Fibroblast of skin of back (primary cell): Measurements from ENCODE around the gene CCDC85C.
A peak's percentile ranks its signal among the peaks of the same experiment; 100 is the strongest.

Source experiments
- DNase-seq: peaks from one replicate; pipeline ENCODE4 v3.0.0-alpha.2; 2013

Gene CCDC85C

DNA sequence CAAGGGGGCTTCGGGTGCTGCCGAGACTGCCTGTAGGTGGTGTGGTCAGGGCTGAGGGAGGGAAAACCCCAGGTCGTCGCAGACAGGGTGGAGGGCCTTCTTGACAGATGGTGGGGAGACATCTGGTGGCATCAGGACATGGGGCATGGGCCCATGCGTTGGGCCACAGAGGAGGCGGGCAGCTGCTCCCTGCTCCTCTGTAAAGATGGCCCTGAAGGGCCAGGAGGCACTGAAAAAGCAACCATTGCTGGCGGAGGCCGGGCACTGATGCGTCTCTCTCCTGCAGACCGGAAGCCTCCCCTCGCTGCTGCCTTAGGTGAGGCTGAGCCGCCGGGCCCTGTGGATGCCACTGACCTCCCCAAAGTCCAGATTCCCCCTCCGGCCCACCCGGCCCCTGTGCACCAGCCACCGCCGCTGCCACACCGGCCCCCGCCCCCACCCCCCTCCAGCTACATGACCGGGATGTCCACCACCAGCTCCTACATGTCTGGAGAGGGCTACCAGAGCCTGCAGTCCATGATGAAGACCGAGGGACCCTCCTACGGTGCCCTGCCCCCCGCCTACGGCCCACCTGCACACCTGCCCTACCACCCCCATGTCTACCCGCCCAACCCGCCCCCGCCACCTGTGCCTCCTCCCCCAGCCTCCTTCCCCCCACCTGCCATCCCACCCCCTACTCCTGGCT is 94.0 kb downstream of the CCDC85C start:
- DNase-seq: no peak

DNA sequence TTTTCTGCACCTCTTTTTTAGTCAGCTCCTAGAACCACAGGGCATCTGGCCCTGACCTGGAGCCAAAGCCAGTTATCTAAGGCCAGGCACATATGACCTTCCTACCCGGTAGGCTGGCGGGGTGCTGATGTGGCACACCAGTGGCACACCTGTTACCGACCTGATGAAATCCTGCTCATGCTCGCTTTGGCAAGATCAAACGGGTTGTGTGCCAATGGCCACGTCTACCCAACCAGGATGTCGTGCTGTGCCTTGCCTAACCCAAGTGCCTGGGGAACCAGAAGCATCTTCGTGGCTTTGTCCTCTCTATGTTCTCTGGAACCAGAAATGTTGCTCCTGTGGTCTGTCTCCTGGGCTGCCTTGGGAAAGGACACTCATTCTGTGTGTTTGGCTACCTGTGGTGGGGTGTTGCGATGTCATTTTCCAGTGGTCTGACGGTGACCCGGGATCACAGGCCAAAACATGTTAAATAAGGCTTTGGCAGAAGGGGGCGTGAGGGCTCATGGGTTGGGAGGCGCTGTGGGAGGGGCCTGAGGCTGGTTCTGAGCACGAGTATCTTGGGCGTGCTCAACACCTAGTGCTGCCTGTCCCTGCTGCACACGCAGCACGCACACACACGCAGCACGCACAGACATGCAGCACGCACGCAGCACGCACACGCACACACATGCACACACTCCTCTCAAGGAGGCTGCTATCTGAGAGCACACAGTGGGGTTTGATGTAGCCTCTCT is 94.9 kb downstream of the CCDC85C start:
- DNase-seq: no peak

DNA sequence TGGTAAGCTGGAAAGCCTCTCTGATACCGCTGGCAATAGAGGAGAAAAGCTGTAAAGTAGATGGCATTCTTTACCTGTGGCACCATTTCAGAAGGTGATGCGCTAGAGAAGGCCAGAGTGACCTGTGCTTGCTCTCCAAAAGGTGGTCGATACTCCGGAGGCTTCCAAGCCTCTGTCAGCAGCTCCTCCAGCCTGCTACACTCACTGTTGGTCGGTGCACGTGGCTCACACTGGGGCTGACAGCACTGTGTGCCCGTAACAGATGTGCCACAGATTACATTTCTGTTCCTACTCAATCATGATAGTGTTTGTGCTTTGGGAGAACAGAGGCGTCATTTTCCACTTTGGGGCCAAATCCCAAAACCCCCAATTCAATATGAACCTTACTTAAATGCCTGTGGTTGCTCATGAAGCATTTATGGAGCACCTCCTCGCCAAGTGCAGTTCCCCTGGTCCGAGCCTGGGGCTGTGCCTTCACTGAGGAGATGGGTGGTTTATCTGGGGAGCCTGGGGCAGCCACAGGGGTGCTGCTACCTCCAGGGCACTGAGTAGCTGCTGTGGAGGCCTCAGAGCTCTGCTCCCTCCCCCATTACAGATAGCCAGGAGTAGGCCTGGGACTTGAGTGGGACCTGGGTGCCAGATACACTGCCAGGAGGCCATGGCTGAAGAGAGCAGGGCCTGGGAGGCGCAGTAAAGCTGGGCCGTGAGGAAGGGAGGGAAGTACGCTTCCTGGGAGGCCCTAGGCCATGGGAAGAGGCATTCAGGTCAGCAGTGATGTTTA is 96.0 kb downstream of the CCDC85C start:
- DNase-seq: no peak

DNA sequence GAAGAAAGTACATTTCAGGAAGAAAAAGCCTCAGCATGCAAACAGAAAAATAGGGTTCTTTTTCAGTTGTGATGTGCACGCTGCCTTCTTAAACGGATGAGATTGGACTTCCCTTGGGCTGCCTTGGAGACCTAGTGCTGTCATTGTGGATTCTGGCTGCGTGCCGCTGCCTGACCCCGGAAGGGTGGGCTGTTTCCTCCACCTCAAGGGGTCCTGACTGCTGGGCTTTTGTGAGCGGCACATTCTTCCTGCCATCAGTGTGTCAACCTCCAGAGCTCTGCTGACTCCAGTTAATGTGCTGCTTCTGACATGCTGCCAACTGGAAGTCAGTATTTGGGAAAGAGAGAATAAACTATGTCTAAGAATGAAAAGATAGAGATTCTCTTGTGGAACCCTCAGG is 97.7 kb downstream of the CCDC85C start:
- no peak for DNase-seq

DNA sequence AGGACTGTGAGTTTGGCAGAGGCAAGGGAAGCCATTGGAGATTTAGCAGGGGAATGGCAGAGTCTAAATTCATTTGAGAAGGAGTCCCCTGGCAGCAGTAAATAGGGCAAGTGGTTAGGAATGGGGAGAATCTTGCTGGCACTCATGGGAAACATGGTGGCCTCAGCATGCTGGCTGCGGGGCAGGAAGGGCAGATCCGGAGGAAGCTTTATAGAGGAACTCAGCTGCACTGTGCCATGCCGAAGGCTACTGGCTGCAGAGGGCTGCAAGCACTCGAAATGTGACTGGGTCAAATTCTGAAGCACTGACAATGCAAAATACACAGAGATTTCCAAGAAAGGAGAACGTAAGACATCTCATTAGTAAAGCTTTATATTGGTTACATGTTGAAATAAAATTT is 98.9 kb downstream of the CCDC85C start:
- DNase-seq: no peak

DNA sequence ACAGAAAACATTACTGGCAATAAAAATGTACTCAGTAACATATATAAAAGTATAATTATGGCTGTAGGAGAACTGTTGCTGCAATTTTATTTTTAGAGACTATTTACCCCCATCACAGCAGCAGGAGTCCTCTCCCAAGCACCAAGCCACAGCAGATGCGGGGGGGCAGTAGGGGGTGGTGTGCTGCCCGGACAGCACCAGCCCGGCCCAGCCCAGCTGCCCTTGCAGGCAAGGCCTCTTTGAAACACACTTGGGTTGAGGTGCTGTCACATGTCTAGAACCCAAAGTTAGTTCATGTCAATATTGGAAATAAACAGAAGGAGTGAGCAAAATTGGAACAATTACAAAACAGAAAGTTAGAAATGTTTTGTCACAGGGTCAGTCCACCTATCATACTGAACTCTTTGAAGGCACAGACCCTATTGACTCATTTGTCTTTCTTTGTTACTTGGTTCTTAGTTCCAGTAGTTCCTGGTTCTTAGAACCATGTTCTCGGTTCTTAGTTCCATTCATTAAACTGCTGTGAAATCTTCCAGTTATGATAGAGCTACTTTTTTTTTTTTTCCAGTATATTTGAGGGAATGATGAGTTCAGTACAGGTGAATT is 100.1 kb downstream of the CCDC85C start:
- DNase-seq: no peak

DNA sequence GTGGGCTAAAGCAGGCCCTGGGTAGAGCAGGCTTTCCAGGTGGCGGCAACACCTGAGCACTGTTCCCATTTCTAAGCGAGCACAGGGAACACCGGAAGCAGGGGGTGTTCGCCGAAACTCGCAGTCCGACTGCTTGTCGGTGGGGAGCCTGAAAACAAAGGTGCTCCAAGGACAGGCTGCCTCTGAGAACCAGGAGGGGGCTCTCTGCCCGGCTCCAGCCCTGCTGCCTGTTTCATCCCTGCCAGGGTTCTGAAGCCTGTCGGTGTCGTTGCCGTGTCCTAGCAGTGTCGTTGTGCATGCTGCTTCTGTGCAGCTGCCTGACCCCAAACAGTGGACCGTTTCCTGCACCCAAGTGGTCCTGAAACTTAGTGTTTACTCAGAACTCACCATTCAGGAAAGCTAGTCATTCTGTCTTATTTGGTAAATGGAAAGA is 101.0 kb downstream of the CCDC85C start:
- no peak for DNase-seq

DNA sequence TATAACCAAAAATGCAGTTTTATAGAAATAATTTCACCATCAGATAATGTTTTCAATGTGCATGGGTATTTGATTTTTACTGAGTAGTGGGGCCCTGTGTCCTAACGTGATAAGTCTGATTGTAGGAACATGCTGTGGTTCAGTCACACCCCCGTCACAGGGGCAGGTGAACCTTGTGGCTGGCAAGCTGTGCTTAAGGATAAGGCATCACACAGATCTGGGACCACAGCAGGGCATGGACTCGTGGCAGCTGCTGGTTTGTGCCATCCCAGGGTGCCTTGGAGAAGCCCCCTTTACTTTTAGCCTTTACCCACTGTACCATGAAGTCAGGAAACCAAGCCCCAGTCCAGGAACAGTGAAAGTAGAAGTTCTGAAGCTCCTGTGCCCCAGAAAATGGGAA is 106.1 kb downstream of the CCDC85C start:
- DNase-seq: no peak

DNA sequence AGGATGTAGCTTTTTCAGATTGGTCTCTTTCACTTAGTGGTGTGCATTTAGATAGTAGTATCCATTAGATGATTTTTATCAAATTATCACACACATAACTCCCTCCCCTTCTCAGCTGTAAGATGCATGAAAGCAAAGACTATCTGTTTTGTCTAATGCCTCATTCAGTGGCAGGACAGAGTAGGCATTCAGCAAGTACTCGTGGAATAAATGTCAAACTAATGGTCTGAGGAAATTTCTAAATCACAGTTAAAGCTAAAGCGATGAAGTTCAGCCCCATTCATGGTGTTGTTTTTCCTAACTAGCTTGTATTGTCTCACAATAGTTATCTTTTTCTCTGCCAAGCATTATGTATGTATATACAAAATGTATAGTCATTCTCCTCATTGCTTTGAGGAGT is 106.7 kb downstream of the CCDC85C start:
- DNase-seq: no peak

DNA sequence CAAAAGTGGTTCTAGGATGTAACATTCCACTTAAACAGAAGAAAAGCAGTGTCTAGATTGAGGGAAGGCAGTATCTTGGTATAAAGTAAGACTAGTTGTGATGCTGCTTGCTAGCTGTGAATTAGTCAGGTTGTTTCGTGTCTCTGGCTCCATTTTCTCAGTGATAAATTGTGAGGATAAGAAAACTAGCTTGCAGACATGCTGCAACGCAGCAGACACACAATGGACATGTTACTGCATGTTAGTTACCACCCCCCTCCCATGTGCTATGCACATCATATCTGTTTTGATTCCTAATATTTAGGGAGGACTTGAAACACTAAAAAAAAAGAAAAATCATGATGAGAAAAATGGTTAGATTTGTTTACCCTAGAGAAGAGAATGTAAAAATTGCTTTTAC is 119.9 kb downstream of the CCDC85C start:
- DNase-seq: no peak

DNA sequence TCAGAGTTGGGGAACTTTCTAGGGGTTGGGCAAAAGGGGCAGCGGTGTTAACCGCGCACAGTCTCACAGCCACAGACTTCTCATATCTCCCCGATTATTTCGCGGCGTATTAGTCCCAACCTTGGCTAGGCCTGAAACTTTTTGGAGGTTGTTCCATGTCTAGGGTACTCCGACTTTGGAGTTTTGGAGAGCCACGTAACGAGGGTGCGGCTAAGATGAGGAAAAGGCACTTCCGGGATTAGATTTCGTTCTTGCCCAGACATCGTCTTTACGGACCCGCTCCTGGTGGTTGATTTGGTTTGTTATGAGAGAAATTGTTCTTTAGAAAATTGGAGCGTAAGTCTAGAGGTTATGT is 122.3 kb downstream of the CCDC85C start:
- peak; percentile 50 for DNase-seq

DNA sequence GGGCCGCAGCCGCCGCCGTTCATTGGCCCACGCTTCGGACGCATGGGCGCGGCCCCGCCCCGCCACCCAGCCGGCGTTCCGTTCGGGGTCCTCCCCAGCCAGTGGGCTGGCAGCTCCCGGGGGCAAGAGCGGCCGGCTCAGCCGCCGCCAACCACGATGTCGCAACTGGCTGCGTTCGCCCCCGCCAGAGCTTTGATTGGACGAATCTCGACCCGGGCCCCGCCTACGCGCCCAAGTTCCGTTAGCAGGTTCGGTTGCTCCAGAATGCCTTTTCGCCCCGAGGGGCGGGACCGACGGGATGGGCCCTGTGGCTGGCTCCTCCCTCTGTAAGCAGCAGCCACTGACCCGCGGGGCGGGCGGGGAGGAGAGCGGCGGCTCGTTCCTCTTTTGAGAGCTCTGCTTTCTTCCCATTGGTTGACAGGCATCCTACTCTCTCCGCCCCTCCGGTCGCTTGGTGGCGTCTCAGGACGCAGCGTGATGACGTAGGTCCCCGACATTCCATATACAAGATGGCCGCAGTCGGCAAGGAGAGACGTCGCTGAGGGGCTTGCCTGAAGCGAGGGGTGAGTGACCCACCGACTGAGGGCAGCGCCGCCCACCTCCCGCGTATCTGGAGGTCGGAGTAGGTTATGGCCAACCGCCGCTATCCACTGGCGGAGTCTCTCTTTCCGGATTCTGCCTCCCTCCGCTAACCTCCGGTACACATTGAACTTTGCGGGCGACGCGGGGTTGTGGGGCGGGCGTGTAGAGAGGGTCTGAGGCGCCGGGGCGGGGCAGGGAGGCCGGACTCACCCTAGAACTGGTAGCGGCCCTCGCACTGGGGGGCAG is 122.9 kb downstream of the CCDC85C start, which contains the start of gene CCNK:
TSS of gene CCNK (plus strand) at position 493 of the 828 bp plus-strand sequence. CDS start 11,269 bp downstream, outside the sequence.
- DNase-seq: peak; percentile 100

DNA sequence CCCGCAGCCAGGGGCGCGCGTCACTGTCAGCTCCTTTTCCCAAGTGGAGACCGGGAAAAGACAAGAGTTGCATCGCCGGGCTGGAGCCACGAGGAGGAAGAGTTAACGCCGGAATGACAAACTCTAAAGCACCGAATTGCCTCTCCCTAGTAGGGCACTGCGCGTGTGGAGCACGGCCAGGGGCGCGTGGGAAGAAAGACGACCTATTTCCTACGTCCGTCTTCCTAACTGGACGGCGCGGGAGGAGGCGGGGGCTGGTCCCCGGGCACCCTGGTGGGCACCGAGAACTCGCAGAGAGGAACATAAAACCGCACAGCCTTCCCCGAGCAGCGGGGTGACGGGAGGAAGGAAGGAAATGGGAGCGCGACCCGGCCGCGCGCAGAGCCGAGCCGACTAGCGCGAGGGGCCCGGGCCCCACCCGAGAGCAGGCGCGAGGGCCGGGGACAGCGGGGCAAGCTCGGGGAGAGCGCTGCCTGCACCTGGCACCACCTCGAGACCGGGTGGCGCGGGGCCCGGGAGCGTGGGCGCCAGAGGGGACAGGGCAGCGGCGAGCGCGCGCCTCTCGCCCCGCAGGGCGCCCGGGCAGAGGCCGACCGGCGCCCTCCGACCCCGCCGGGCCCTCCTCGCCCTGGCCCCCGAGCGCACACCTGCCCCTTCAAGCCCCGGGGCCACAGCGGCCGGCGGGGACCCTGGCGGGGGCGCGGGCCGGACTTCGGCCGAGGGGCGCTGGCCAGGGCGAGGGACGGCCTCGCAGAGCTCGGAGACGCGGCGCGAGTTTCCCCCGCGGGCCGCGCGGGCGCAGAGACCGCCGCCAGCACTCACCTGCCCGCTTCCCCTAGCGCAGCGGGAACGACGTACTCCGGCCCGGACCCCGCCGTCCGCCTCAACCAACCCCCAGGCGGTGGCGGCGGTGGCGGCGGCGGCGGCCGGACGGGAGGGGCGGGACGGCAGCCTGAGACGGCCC is 123.8 kb downstream of the CCDC85C start, which contains the start of gene SETD3:
TSS of gene SETD3 (minus strand) at position 954 of the 964 bp plus-strand sequence. CDS start 15,054 bp downstream, outside the sequence.
- DNase-seq: peak; percentile 60

DNA sequence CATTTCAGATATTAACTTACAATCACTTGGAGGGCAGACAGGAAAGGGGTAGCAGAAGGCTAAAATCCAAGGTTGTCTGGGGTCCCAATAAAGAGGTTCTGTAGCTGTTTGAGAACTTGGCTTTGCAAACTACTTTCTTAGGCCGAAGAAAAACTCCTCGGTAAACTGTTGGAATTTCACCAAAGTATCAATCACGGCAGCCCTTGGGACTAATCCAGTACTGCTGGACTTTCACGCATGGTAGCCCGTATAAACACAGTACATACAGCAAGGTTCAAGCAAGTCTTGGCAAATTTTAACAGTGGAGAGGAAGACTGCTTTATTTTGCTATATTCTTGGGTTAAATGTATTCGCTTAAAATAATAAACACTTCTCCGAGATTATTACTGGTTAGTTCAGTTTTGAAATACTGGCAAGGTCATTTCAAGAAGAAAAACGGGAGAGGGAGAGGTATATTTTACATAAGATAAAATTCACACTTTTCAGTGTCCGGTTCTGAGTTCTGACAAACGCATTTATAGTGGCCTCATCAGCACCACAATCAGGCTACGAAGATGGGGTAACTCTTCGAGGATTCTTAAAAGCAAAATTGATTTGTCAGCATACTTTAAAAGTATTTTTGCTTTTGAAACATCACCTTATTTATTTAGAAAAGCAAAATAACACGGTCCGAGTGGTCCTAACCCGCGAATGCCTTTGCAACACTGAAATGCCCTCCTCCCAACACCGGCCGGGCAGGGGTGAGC is 124.7 kb downstream of the CCDC85C start:
- DNase-seq: no peak

DNA sequence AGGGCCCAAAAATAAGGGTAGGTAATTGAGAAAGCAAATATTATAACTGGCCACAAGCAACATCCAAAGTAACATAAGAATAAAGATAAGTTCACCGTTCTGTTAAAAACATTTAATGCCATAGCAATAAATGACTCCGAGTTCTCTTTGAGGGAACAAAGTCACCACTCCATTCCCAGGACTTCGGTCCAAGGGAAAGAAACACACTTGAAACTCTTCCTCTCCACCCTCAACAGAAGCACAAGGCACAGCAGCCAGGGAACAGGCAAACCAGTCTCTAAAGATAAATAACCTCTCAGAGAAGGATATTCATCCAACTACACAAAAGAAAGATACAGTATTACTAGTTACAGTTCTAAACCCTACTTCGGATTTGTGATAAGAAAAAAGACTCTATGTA is 125.9 kb downstream of the CCDC85C start:
- no peak for DNase-seq

DNA sequence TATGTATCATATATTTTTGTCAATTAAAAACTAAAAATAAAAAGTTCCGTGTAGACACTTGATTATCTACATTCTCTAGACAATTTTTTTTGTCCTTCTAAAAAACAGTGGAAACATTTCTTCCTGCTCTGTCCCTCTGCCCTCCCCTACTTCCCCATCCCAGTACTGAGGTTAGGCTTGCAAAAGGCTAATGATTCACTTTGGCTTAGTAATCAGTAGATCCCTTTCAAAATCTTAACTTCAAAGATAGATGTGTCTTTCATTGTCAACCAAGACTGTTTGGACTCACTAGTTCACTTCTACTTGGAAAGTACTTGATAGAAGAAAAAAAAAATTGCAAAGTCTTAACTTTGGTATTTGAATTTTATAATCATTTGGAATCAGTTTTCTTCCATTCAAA is 127.1 kb downstream of the CCDC85C start:
- DNase-seq: no peak

DNA sequence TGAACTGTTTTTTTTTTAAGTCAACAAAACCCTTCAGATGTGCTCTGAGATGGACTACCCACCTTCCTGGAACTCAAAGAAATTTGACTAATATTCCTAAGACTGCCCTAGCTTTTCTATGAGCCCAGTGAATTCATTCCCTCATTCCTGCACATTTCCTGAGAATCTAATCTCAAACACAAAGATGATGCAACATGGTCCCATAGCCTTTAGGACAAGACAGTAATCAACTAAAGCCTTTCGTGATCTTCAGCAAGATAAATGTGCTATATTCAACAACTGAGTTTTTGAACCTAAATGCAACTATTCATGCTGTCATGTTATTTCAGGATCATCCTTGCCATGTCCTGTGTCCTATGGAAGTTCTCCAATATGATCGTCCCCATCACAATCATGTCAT is 128.3 kb downstream of the CCDC85C start:
- no peak for DNase-seq

DNA sequence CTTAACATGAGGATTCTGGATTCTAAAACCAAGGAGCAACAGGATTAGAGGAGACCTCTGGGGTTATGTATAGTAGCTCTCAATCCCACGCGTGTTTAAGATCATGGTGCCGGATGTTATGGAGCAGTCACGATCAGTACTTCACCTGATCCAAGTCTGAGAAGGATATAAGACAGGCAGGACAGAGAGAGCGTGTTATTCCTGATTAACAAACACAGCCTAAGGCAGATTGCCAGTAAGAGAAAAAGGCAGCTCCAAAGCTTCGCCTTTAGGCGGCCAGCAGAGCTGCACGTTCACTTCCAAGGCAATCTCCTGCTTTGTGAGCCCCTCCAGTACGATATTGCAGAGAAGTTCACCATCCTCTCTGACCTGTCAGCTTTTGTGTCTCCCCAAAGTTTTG is 128.8 kb downstream of the CCDC85C start:
- DNase-seq: no peak

DNA sequence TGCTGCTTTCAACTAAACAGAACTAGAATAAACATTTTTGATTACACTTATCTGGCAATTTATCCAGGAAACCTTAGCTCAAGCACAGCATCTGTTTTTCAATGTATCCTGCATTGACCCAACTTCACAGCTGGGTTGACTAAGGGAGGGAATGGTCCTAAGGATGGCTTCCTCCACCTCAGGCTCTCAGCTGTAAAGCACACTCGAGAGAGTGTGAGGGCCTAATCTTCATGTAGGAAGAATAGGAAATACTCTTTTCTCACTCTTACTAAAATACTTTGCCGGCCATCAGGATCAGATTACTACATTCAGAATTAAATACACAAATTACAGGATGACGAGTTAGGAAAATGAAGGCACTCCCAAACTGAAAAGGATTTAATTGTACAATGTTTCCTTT is 130.5 kb downstream of the CCDC85C start:
- DNase-seq: no peak

DNA sequence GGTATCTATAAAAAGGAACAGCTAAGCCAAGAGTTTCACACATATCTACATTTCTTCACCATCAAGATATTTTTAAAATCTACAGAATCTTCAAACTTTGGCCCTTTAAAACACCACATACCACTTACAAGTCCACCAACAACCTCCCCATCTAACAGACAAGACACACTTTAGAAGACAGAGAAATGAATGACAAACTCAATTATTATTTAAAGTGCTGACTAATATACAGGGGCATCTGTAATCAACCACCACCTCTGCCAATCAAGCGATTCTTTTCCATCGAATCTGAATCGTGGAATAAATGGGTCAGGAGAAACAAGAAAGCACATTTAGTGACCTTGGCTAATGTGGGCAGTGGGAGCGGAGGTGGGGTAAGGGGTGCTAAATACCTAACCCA is 131.1 kb downstream of the CCDC85C start:
- no peak for DNase-seq
